Testis (tissue), 2 donors: ENCODE data around the gene PAPSS2.

Source experiments
- POLR2A ChIP-seq: fragments of 450-650 bp; IDR thresholded peaks from one replicate; pipeline ENCODE4 v1.6.1; 2017; ENCODE audit warnings: antibody characterized with exemption, mild to moderate bottlenecking, moderate library complexity
- TF ChIP-seq, protein P1 (sequence below), 3 experiments: fragments of 450-650 bp in 2 of 3; fragments of 200-600 bp in 1 of 3; sonication (generic) in 1 of 3; IDR thresholded peaks; one replicate each; pipeline ENCODE4 v1.5.1; 2016 to 2019; ENCODE audit warnings: antibody characterized with exemption in 3 of 3, mild to moderate bottlenecking in 2 of 3, moderate library complexity in 1 of 3

DNA sequence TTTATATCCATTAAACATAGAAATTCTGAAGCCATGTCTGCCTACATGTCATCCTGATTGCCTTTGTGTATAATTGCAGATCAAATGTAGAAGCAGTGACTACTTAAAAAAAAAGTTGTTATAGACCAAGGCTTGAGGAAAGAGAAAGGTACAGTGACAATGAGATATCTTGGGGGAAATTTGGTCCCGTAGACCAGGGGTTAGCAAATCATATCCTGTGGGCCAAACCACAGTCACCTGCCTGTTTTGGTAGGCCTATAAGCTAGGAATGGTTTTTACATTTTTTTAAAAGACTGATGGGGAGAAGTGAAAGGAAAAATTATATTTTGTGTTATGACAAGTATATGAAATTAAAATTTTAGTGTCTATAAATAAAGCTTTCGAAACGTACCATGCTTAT lies 12.9 kb downstream of the PAPSS2 start:
- TF ChIP-seq, protein P1, sequence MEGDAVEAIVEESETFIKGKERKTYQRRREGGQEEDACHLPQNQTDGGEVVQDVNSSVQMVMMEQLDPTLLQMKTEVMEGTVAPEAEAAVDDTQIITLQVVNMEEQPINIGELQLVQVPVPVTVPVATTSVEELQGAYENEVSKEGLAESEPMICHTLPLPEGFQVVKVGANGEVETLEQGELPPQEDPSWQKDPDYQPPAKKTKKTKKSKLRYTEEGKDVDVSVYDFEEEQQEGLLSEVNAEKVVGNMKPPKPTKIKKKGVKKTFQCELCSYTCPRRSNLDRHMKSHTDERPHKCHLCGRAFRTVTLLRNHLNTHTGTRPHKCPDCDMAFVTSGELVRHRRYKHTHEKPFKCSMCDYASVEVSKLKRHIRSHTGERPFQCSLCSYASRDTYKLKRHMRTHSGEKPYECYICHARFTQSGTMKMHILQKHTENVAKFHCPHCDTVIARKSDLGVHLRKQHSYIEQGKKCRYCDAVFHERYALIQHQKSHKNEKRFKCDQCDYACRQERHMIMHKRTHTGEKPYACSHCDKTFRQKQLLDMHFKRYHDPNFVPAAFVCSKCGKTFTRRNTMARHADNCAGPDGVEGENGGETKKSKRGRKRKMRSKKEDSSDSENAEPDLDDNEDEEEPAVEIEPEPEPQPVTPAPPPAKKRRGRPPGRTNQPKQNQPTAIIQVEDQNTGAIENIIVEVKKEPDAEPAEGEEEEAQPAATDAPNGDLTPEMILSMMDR (IDR thresholded peaks at IDR 0.05): no peak
- no peak for TF ChIP-seq POLR2A
